PFSK-1 (cell line): ENCODE data around the gene CABLES1.

ENCODE experiments used
- POLR2AphosphoS5 ChIP-seq: IDR thresholded peaks from 2 replicates; pipeline ENCODE4 v1.6.1; 2012; ENCODE audit warnings: low read depth, mild to moderate bottlenecking, control low read depth, low read length, moderate library complexity
- SIN3A ChIP-seq: IDR thresholded peaks from 2 replicates; pipeline ENCODE4 v1.6.1; 2012; ENCODE audit warnings: mild to moderate bottlenecking, low read length, moderate library complexity, borderline replicate concordance; ENCODE audit not compliant: insufficient read depth
- TAF1 ChIP-seq: IDR thresholded peaks from 2 replicates; pipeline ENCODE4 v1.6.1; 2012; ENCODE audit warnings: low read length, control low read depth, borderline replicate concordance; ENCODE audit not compliant: insufficient read depth
- TF ChIP-seq, protein P1 (sequence below), 2 experiments: IDR thresholded peaks; 2 replicates each; pipeline versions ENCODE4 v1.6.1 to v1.8.0; 2011 to 2012; ENCODE audit warnings: low read depth in 2 of 2, low read length in 2 of 2, control low read depth in 1 of 2, inconsistent platforms in 1 of 2, mild to moderate bottlenecking in 1 of 2, moderate library complexity in 1 of 2; ENCODE audit not compliant: insufficient read depth in 1 of 2

DNA sequence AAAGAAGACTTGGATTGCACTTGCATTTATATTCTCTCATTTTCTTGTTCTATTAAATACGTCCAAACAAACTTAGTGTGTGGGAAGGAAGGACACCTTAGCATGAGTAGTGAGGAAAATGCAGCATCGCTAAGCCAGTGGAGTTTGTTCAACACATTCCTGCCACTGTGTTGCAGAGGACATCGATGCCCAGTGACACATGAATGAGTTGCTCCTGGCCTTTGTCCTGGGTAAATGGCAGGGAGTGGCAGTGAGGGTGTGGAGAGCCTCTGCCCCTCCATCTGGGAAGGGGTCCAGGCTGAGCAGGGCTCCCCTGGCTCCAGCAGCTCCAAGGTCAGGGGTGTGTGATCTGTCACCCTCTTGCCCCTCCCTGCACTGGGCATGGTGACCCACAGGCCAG lies 75.9 kb downstream of the CABLES1 start:
- TF ChIP-seq SIN3A (no peak), POLR2AphosphoS5 (no peak), TAF1 (no peak)
- TF ChIP-seq, protein P1, sequence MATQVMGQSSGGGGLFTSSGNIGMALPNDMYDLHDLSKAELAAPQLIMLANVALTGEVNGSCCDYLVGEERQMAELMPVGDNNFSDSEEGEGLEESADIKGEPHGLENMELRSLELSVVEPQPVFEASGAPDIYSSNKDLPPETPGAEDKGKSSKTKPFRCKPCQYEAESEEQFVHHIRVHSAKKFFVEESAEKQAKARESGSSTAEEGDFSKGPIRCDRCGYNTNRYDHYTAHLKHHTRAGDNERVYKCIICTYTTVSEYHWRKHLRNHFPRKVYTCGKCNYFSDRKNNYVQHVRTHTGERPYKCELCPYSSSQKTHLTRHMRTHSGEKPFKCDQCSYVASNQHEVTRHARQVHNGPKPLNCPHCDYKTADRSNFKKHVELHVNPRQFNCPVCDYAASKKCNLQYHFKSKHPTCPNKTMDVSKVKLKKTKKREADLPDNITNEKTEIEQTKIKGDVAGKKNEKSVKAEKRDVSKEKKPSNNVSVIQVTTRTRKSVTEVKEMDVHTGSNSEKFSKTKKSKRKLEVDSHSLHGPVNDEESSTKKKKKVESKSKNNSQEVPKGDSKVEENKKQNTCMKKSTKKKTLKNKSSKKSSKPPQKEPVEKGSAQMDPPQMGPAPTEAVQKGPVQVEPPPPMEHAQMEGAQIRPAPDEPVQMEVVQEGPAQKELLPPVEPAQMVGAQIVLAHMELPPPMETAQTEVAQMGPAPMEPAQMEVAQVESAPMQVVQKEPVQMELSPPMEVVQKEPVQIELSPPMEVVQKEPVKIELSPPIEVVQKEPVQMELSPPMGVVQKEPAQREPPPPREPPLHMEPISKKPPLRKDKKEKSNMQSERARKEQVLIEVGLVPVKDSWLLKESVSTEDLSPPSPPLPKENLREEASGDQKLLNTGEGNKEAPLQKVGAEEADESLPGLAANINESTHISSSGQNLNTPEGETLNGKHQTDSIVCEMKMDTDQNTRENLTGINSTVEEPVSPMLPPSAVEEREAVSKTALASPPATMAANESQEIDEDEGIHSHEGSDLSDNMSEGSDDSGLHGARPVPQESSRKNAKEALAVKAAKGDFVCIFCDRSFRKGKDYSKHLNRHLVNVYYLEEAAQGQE (IDR thresholded peaks at IDR 0.05; ENCODE audit: insufficient read depth in 1 of 2, low read depth in 2 of 2, low read length in 2 of 2), result no peak
